Measurements from ENCODE around the gene CTIF. TPM values are rescaled to one million over a fixed set of nuclear protein-coding genes. Genes with fewer than 3 reads are reported as not detected.

Gene CTIF
- polyA plus RNA-seq, 3 donors: 0.38 to 8.7 (median 1.2) TPM

DNA sequence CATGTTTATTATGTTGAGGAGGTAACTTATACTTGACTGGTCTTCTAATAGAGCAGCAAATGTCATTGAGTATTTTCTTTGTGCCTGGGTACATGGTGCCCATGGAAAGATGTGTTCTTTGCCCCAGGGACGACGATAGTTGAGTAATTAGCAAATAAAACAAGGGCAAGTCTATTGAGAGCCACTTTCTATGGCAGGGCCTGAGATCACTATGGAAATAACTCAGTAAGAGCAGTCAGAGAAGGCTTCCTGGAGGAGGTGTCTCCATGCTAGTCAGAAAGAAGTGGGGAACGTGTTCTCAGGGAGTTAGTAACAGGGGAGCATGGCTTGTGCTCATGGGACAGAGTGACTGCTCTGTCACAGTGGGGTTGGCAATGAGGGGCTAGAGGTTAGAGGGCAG lies 28.6 kb downstream of the CTIF start:
- Mint-ChIP-seq H3K4me1 (peaks cover 28% of the 10 kb centered on the region), H3K27me3 (ENCODE audit: low read depth in 3 of 3) (peaks cover 0 to 2% (median 0%) of the 10 kb centered on the region in 3 donors), H3K4me3 (peak overlapping the region in 1 of 2 donors; percentile 31), H3K27ac (peak overlapping the region in 2 of 7 donors; percentile 21 to 37), H3K9me3 (peaks cover 6 to 15% (median 7%) of the 10 kb centered on the region in 7 donors), H3K36me3 (peaks cover 4% of the 10 kb centered on the region in 2 donors)
- Histone ChIP-seq H3K4me1 (ENCODE audit: control insufficient read depth in 1 of 2, insufficient read depth in 2 of 2, low read length in 2 of 2) (peaks cover 3 to 18% of the 10 kb centered on the region in 2 donors), H3K4me2 (replicated peaks; ENCODE audit: extremely low read depth, low read length, poor library complexity, severe bottlenecking) (no peak overlapping the region), H3K9me3 (replicated peaks in 1 of 2; ENCODE audit: control insufficient read depth in 1 of 2, insufficient read depth in 1 of 2, low read length in 2 of 2) (no peaks in the 10 kb centered on the region), H4K20me1 (ENCODE audit: insufficient read depth, low read length) (peaks cover 38% of the 10 kb centered on the region), H3K27me3 (ENCODE audit: control insufficient read depth in 2 of 2, insufficient read depth in 2 of 2, low read length in 2 of 2) (no peaks in the 10 kb centered on the region), H3K27ac (ENCODE audit: low read depth in 1 of 2, low read length in 2 of 2) (no peak overlapping the region), H3K4me3 (replicated peaks in 1 of 3; ENCODE audit: low read depth in 2 of 3, low read length in 3 of 3) (no peak overlapping the region), H3K9ac (ENCODE audit: insufficient read depth, low read length, poor library complexity, severe bottlenecking) (no peak overlapping the region), H3K36me3 (replicated peaks in 1 of 2; ENCODE audit: control insufficient read depth in 1 of 2, insufficient read depth in 2 of 2, low read length in 2 of 2) (no peaks in the 10 kb centered on the region), H3K79me2 (ENCODE audit: insufficient read depth, low read length) (no peaks in the 10 kb centered on the region), H2AFZ (ENCODE audit: insufficient read depth, low read depth, low read length, poor library complexity, severe bottlenecking) (no peak overlapping the region)
- no peak for DNase-seq
- 81% methylated on average over 3 of the region's 3 CpGs for WGBS (ENCODE audit: insufficient coverage)
- TF ChIP-seq, protein P1, sequence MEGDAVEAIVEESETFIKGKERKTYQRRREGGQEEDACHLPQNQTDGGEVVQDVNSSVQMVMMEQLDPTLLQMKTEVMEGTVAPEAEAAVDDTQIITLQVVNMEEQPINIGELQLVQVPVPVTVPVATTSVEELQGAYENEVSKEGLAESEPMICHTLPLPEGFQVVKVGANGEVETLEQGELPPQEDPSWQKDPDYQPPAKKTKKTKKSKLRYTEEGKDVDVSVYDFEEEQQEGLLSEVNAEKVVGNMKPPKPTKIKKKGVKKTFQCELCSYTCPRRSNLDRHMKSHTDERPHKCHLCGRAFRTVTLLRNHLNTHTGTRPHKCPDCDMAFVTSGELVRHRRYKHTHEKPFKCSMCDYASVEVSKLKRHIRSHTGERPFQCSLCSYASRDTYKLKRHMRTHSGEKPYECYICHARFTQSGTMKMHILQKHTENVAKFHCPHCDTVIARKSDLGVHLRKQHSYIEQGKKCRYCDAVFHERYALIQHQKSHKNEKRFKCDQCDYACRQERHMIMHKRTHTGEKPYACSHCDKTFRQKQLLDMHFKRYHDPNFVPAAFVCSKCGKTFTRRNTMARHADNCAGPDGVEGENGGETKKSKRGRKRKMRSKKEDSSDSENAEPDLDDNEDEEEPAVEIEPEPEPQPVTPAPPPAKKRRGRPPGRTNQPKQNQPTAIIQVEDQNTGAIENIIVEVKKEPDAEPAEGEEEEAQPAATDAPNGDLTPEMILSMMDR (IDR thresholded peaks at IDR 0.05): no peak
- intact Hi-C loops (cut with micrococcal nuclease): no loop called here

DNA sequence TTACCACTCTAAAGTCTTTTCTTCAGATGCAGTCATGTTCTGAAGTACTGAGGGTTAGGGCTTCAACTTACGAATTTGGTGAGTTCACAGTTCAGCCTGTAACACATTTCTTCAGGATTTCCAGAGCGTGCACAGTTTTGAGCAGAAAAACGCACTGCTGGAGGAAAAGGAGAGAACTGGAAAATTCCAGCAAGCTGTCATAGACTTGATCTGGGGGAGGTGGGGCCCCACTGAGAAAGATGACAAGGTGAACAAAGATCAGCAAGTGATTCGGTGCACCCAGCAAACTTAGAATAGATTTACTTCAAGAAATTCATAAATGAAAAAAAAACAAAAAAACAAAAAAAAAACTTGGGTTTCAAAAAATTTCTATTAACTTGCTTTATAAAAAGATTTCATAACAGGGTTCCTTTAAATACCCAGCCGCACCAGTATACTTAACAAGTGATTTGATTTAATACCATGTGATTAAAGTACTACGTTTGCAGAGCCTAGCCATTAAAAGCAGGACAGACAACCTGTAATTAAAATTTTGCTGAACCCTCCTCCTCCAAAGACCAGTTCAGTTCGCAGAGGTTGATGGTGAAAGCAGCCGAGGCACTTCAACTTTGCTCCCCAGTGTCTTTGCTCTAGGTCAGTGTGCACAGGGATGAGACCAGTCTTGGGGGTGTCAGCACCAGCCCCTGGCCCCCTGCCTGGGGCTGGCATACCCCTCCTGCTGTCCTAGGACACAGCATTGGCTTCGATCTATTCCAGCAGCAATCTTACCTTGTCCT lies 30.5 kb downstream of the CTIF start:
- peaks cover 0 to 2% (median 0%) of the 10 kb centered on the region in 3 donors for H3K27me3 Mint-ChIP-seq (ENCODE audit: low read depth in 3 of 3)
- peaks cover 3 to 11% of the 10 kb centered on the region in 2 donors for H3K4me1 ChIP-seq (ENCODE audit: control insufficient read depth in 1 of 2, insufficient read depth in 2 of 2, low read length in 2 of 2)
- H3K9me3 ChIP-seq (replicated peaks in 1 of 2; ENCODE audit: control insufficient read depth in 1 of 2, insufficient read depth in 1 of 2, low read length in 2 of 2): no peaks in the 10 kb centered on the region
- TF ChIP-seq, protein P1 (IDR thresholded peaks at IDR 0.05): no peak
- no peaks in the 10 kb centered on the region for H3K27me3 ChIP-seq (ENCODE audit: control insufficient read depth in 2 of 2, insufficient read depth in 2 of 2, low read length in 2 of 2)
- H3K27ac ChIP-seq (ENCODE audit: low read depth in 1 of 2, low read length in 2 of 2): no peak overlapping the region
- no peak overlapping the region for H2AFZ ChIP-seq (ENCODE audit: insufficient read depth, low read depth, low read length, poor library complexity, severe bottlenecking)
- H3K36me3 ChIP-seq (replicated peaks in 1 of 2; ENCODE audit: control insufficient read depth in 1 of 2, insufficient read depth in 2 of 2, low read length in 2 of 2): no peaks in the 10 kb centered on the region
- peak overlapping the region in 1 of 7 donors; percentile 70 for H3K27ac Mint-ChIP-seq
- peaks cover 13% of the 10 kb centered on the region for H3K4me1 Mint-ChIP-seq
- H3K79me2 ChIP-seq (ENCODE audit: insufficient read depth, low read length): no peaks in the 10 kb centered on the region
- peaks cover 6 to 15% (median 7%) of the 10 kb centered on the region in 7 donors for H3K9me3 Mint-ChIP-seq
- H3K9ac ChIP-seq (ENCODE audit: insufficient read depth, low read length, poor library complexity, severe bottlenecking): no peak overlapping the region
- DNase-seq: no peak
- H3K4me3 Mint-ChIP-seq: no peak overlapping the region
- no peak overlapping the region for H3K4me3 ChIP-seq (replicated peaks in 1 of 3; ENCODE audit: low read depth in 2 of 3, low read length in 3 of 3)
- intact Hi-C loops (cut with micrococcal nuclease): no loop called here
- H3K4me2 ChIP-seq (replicated peaks; ENCODE audit: extremely low read depth, low read length, poor library complexity, severe bottlenecking): no peak overlapping the region
- WGBS (ENCODE audit: insufficient coverage): 81% methylated on average over 6 of the region's 9 CpGs
- H3K36me3 Mint-ChIP-seq: peaks cover 4% of the 10 kb centered on the region in 2 donors
- H4K20me1 ChIP-seq (ENCODE audit: insufficient read depth, low read length): peaks cover 27% of the 10 kb centered on the region
